GM19023 (cell line): Measurements from ENCODE around the gene NECAP2.
"Not testable (repeated sequence)": the region's sequence is repeated elsewhere in the genome, so short reads cannot be mapped to it uniquely, and the experiment has no call there.

Experiments used
- ATAC-seq: cut with Tn5 transposase; IDR thresholded peaks from one replicate; pipeline ENCODE4 v1.9.1; 2021; ENCODE audit warnings: mild to moderate bottlenecking, moderate library complexity; ENCODE audit not compliant: unreplicated experiment

The NECAP2 gene

GRCh38 chr1:16492937-16493336, 52.4 kb downstream of the NECAP2 start:
- ATAC-seq, result not testable (repeated sequence)

DNA sequence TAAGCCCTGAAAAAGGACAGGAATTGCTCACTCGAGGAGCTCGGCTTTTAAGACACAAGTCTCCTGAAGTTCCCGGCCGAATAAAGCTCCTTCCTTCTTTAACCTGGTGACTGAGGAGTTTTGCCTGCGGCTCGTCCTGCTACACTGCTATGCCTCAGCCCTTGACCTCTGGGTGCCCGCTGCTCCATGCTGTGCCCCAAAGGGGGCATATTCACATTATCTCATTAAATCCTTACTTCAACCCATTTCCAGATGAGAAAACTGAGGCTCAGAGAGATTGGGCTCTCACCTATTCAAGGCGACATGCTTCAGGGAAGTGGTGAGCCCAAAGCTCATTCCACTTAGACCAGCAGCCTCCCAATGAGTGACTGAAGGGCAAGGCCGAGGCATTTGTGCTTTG, 53.2 kb downstream of the NECAP2 start:
- not testable (repeated sequence) for ATAC-seq

- not testable (repeated sequence) for ATAC-seq
Observed at GRCh38 chr1:16497474-16497904, 57.0 kb downstream of the NECAP2 start.

GRCh38 chr1:16498047-16498446, 57.5 kb downstream of the NECAP2 start:
- not testable (repeated sequence) for ATAC-seq

GRCh38 chr1:16498573-16499413, 58.3 kb downstream of the NECAP2 start:
- peak; percentile 84 for ATAC-seq

DNA sequence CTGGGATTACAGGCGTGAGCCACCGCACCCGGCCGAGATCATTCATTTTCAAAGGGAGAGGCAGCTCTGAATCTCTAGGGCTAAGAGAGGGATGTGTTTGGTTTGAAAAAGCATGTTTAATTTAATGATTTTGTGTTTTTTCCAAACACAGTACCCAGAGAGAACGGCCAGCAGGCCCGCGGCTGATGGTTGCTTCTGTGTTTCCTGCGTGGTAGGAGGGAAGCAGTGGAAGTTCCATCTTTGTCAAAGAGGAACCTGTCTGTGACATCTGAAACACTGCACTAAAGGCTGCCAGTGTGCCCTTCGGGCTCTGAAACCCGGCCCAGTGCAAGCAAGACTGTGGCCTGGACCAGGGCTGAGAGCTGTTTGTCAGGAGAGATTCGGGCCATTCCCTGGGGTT, 59.9 kb downstream of the NECAP2 start:
- not testable (repeated sequence) for ATAC-seq

- ATAC-seq, result not testable (repeated sequence)
Observed at GRCh38 chr1:16500975-16501374, 60.5 kb downstream of the NECAP2 start.

GRCh38 chr1:16501446-16501845, 60.9 kb downstream of the NECAP2 start:
- ATAC-seq, result not testable (repeated sequence)

DNA sequence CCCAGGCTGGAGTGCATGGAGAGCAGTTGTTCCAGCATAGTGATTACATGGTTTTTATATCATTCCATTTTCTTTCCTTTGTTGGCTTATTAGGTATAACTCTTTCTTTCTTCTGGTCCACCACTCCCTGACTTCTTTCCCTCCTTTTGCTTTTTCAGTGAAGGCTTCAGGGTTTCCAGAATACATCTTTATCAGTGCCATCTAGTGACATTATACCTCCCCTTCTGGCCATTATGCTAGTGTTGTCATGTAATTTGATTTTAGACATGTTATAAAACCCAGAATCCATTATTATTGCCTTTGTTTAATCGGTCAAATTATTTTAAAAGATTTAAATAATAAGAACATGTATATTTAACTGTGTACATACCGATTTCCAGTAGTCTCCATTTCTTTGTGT, 63.0 kb downstream of the NECAP2 start:
- no peak for ATAC-seq

GRCh38 chr1:16505870-16506269, 65.3 kb downstream of the NECAP2 start:
- not testable (repeated sequence) for ATAC-seq

GRCh38 chr1:16506364-16507136, 66.0 kb downstream of the NECAP2 start:
- ATAC-seq, result not testable (repeated sequence)

DNA sequence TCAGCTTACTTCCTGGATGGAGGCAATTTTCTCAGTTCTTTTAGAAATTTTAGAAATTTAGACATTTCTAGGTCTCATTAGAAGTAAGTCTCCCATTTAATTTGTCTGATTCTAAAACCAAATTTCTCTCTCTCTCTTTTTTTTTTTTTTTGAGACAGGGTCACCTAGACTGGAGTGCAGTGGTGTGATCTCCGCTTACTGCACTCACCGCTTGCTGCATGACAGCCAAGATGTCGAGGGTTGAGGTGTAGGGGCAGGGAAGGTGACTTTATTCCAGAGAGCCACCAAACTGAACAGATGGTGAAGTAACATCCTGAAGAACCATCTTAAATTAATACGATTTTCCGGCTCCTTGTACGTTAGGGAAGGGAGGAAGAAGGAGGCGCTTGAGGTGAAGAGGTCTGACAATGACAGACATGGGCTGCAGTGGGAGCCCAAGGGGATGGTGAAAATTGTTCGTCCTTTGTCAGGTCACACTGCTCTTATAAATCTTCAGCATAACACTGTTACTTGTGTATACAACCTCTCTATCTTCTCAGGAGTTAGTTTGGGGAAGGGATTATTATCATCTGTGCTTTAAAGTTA, 68.4 kb downstream of the NECAP2 start:
- not testable (repeated sequence) for ATAC-seq
